ENCODE measurements around the gene WNK1.
"Not testable (repeated sequence)": the region's sequence is repeated elsewhere in the genome, so short reads cannot be mapped to it uniquely, and the experiment has no call there.

WNK1 gene

GRCh38 chr12:818733-819132 lies 66.4 kb downstream of the WNK1 start:
- DNase-seq: no peak

- DNase-seq: peak; percentile 11
These were observed 68.0 kb downstream of the WNK1 start for GRCh38 chr12:820336-820735.

GRCh38 chr12:823028-823698 lies 70.8 kb downstream of the WNK1 start:
- no peak for DNase-seq

GRCh38 chr12:826331-826730 lies 74.0 kb downstream of the WNK1 start:
- no peak for DNase-seq

- DNase-seq: no peak
These were observed 76.5 kb downstream of the WNK1 start for GRCh38 chr12:828726-829395.

- DNase-seq: no peak
These were observed 77.9 kb downstream of the WNK1 start for GRCh38 chr12:830111-830867.

GRCh38 chr12:835754-836518 lies 83.6 kb downstream of the WNK1 start:
- no peak for DNase-seq

- no peak for DNase-seq
These were observed 84.6 kb downstream of the WNK1 start for GRCh38 chr12:836952-837351.

- no peak for DNase-seq
These were observed 85.2 kb downstream of the WNK1 start for GRCh38 chr12:837548-837947.

- no peak for DNase-seq
These were observed 91.2 kb downstream of the WNK1 start for GRCh38 chr12:843609-844008.

- no peak for DNase-seq
These were observed 94.0 kb downstream of the WNK1 start for GRCh38 chr12:846421-846820.

GRCh38 chr12:848173-848865 lies 95.9 kb downstream of the WNK1 start:
- peak; percentile 30 for DNase-seq

GRCh38 chr12:848882-849527 lies 96.6 kb downstream of the WNK1 start:
- DNase-seq: no peak

GRCh38 chr12:849733-850437 lies 97.5 kb downstream of the WNK1 start:
- DNase-seq: not testable (repeated sequence)

- DNase-seq: no peak
These were observed 99.0 kb downstream of the WNK1 start for GRCh38 chr12:851343-851742.

GRCh38 chr12:851913-852312 lies 99.5 kb downstream of the WNK1 start:
- no peak for DNase-seq

GRCh38 chr12:852864-853263 lies 100.5 kb downstream of the WNK1 start:
- DNase-seq: no peak

GRCh38 chr12:857611-858010 lies 105.2 kb downstream of the WNK1 start:
- no peak for DNase-seq

GRCh38 chr12:862303-862911 lies 110.0 kb downstream of the WNK1 start:
- no peak for DNase-seq

GRCh38 chr12:863285-863684 lies 110.9 kb downstream of the WNK1 start:
- DNase-seq: no peak

GRCh38 chr12:865614-866013 lies 113.2 kb downstream of the WNK1 start:
- no peak for DNase-seq

Data from activated CD4-positive, alpha-beta T cell treated with anti-CD3 and anti-CD28 coated beads, Interleukin-10, Interleukin-2, amounts not matched to agents 100 ng/mL and 50 ng/mL, durations not matched to agents 16 hours and 8 hours (primary cell).